Activated CD4-positive, alpha-beta T cell treated with anti-CD3 and anti-CD28 coated beads, Interleukin-10, Interleukin-2, amounts not matched to agents 100 ng/mL and 50 ng/mL, durations not matched to agents 16 hours and 8 hours (primary cell): ENCODE data around the gene LRCOL1.

Source experiments
- DNase-seq: peaks from one replicate; pipeline ENCODE4 v3.0.0-alpha.2; 2020

LRCOL1 gene

DNA sequence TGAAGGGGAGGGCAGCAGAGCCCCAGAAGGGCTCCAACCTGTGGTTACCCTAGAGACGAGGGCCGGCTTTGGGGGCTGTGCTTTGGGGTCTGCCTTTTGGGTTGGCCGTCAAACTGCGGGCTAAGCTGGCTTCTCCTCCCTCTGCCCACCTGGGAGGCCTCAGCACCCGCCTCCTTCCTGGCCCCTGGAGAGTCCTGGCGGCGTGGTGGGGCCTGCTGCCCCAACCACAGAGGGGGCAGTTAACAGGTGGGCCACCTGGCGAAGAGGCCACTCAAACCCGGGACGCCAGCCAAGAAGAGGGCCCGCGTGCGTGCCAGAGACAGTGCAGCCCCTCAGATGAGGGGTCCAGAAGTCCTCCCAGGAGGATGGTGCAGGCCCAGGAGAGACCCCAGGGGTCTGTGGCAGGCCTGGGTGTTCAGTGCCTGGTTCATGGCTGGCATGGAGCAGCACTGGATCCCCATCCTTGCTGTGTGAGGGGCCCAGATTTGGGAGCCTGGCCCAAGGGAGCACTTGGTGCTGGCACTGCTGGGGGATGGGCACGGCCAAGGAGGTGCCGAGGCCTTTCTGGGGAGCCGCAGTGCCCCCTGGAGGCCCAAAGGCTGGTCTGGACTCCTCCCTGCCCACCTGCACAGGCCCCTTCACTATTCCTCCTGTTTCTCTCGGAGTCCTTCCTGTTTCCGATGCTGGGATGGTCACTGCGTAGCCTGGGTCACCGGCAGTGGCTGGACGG is 48.8 kb downstream of the LRCOL1 start:
- DNase-seq = peak; percentile 30

- DNase-seq = peak; percentile 86
Measured at GRCh38 chr12:132560614-132561426, 49.6 kb downstream of the LRCOL1 start.

DNA sequence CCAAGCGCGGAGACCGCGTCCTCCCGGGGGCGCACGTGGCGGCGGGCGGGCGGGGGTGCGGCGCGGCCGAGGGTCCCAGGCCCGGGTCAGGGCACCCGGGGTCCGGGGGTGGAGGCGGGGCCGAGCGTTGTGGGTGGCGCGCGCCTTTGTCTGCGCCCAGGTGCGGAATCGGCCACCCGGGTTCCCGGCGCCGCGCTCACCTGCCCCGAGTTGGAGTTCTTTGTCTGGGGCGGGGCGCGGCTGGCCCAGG is 50.1 kb downstream of the LRCOL1 start:
- peak; percentile 27 for DNase-seq

GRCh38 chr12:132559652-132560363 is 50.6 kb downstream of the LRCOL1 start:
- DNase-seq = peak; percentile 66

GRCh38 chr12:132558861-132559623 is 51.3 kb downstream of the LRCOL1 start:
- no peak for DNase-seq

DNA sequence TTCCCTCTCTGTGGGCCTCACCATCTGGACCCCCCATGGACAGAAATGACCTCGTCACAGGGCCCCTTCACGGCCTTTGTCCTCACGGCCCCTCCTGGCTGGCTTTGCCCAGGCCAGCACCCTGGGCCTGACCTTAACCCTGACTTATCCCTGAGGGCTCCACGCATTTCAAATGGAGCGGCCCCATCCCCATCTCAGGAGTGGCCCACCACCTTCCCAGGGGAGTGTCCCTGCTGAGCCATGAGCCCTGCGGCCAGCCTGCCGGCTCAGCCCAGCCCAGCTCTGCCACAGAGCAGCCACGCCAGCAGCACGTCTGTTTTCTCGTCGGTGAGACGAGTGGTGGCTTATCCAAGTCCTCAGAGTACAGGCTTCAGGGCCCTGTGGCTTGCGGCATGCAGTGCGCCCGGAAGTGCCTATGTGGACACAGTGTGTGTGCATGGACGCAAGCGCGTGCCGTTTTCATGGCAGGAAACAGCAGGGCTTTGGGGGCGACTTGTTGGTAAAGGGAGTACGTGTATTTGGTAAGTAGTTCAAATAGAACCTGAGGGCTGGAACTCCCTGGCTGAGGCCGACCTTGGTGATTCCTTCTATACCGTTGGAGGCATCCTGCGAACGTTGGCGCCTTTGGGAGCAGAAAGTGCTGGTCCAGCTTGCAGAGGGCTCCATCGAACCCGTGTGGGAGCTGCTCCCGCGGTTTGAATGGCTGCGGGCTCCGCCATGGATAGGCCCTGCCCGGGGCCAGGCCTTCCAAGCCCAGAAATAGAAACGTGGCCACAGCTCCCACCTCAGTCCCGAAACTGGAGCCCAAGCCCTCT is 52.1 kb downstream of the LRCOL1 start:
- no peak for DNase-seq

- no peak for DNase-seq
Measured at GRCh38 chr12:132557291-132558015, 52.9 kb downstream of the LRCOL1 start.

- DNase-seq = no peak
Measured at GRCh38 chr12:132556801-132557200, 53.6 kb downstream of the LRCOL1 start.

GRCh38 chr12:132556216-132556615 is 54.2 kb downstream of the LRCOL1 start:
- no peak for DNase-seq

DNA sequence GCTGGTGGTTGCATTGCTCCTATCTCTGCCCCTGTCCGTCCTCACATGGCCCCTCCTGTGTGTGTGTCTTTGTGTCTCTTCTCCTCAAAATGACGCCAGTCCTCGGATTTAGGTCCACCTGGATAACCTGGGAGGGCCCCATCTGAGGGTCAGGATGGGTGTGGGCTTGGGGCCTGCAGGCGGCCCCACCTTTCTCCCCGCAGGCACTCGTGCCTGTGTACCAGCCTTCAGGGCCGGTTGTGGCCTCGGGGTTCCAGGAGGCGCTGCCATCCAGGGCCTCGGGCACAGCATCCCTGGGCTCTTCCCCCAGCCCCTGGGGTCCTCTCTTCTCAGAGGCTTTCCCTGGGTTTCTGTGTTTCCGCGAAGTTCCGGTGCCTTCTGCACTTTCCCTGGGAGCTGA is 54.7 kb downstream of the LRCOL1 start:
- no peak for DNase-seq

GRCh38 chr12:132554845-132555630 is 55.3 kb downstream of the LRCOL1 start:
- DNase-seq = peak; percentile 11
